NCI-H2081 (cell line): ENCODE data around the gene FMO1.
A peak's percentile ranks its signal among the peaks of the same experiment; 100 is the strongest.
"Not testable (repeated sequence)": the region's sequence is repeated elsewhere in the genome, so short reads cannot be mapped to it uniquely, and the experiment has no call there.

Source experiments
- DNase-seq, 2 experiments: peaks; one replicate each; lab custom pipeline; 2025; lab: John Stamatoyannopoulos, UW

The FMO1 gene

DNA sequence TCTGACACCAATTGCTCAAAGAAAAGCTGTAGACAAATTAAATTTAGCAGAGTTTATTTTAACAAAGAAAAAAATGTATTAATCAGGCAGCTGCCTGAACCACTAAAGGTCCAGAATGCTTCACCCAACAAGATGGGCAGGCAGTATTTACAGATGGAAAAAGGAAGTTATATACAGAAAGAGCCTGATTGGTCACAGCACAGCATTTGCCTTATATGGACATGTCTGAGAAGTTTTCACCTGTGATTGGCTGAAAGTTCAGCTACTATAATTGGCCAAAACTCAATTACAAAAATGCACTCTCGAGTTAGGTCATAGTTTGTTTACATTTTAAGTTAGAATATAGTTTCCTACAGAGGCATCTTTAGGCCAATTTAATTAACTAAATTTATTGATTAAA, 15.1 kb upstream of the FMO1 start:
- DNase-seq = no peak

DNA sequence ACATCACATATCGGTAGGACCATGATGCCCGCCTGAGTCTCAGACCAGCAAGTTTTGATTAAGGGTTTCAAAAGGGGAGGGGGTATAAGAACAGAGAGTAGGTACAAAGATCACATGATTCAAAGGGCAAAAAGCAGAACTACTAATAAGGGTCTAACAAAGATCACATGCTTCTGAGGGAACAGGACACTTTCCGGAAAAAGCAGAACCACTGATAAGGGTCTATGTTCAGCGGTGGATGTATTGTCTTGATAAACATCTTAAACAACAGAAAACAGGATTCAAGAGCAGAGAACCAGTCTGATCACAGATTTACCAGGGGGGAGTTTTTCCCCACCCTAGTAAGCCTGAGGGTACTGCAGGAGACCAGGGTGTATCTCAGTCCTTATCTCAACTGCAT, 12.1 kb upstream of the FMO1 start:
- DNase-seq = not testable (repeated sequence)

DNA sequence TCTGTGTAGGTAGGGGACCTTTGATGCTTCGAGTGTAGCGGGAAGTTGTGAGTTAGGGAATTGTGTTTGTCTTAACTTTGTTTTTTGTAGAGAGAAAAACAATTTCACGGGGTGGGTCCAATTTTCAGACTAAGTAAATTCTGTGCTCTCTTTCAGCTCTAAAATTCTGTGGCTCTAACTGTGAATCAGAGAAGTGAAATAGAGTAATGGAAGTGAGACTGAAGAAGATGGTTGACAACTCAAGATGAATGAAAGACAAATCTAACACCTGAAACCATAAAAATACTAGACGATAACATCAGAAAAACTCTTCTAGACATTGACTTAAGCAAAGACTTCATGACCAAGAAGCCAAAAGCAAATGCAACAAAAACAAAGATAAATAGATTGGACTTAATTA, 4.4 kb upstream of the FMO1 start:
- no peak for DNase-seq

DNA sequence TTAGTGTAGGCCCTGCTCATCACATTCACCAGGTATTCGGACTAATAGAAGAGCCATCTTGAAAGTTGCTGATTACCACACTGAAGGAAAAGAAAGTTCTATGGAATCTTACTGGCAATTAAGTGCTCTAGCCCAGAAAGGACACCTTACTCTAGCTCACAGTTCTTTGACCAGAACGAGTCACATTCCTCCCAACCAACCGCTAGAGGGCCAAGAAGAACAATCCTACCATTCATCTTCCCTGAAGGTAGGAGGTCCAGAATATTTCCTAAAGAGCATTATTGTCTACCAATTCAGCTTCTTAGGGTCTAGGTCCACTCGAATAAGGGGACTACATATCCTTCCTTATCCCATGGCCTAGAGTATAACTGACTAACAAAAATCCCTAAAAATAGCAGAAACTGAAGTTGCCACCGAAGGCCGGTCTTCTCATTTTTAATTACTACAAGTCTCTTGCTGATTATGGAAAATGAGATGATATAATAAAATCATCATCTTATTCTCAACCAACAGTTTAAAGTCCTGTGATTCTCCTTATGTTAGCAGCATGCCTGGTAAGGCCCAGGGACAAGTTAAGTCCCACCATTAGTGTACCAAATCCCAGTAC, 2.7 kb upstream of the FMO1 start:
- DNase-seq = peak in 1 of 2 experiments; percentile 17

DNA sequence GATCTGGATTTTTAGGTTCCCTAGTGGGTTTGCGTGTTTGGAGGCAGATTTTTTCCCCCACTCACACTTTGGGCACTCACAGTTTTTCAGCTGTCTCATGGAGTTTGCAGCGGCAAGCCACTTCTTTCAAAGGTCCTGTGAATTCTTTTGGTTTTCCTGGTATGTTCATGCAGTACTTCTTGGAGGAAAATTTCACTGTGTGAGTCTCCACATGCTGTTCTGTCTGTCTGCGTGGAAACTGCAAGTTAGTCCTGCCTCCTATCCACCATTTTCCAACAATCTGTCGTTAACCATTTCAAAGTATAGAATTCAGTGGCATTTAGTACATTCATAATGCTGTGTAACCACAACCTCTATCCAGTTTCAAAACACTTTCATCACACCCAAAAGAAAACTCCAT, 793 bp upstream of the FMO1 start:
- no peak for DNase-seq

DNA sequence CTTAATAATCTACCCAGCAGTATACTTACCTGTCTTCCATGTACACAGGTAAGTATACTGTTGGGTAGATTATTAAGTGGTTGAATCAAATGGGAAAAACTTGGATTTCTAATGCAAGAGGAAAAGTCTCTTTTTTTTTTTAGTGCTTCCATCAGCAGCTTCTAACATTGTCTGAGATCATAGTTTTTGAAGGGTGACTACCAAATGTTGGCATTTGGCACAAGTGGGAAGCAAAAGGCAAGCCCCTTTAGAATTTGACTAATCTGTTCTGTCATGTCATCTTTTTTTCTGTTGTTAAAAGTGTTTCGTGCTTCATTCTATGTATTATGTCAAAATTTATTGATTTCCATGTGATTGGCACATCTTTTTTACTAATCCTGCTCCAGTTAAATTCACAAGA, 547 bp downstream of the FMO1 start:
- DNase-seq = no peak

DNA sequence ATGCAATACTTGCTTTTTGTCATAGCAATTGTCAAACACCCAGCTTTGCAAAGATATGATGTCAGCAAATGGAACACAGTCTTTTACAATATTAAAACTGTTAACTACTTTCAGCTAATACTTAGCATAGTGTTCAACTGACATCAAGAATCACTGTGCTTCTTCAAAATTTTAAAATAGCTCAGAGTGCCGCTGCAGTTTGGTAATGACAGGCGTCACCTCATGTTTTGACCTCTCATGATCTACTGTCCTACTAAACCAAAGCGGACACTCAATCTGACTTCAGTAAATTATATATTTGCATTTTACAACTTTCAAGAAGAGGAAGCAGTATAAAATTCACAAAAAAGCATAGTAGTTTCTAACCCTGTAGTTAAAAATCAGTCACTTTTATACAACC, 2.0 kb downstream of the FMO1 start:
- no peak for DNase-seq

DNA sequence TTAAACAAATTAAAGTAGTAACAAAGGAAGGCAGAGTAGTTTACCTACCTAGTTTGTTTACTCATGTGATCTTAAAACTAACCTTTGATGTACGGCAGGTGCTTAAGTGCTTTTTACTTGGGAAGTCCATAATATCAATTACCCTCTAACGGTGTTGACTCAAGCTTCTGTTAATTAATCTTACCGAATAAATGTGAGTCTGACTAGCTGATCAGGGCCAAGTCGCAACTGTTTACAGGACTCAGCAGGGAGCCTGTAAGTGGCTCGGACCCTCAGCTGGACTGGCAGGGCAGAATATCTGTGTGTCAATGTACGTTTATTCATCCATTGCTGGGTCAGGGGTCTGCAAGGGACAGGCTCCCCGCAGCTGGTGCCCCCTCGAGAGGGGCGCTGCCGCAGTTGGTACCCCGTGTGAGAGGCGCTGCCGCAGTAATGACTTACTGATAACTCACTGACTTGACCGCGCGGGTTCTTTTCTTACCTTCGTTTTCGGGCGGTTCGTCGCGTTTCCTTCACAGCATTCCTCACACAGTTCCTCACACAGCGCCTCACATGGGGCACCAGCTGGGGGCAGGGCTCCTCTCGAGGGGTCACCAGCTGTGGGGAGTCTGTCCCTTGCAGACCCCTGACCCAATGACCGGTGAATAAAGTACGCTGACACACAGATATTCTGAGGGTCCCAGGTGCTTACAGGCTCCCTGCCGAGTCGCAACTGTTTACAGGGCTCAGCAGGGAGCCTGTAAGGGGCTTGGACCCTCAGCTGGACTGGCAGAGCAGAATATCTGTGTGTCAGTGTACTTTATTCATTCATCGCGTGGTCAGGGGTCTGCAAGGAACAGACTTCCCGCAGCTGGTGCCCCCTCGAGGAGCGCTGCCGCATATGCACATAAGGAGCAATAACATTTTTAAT, 3.0 kb downstream of the FMO1 start:
- peak; percentile 38 to 78 for DNase-seq

DNA sequence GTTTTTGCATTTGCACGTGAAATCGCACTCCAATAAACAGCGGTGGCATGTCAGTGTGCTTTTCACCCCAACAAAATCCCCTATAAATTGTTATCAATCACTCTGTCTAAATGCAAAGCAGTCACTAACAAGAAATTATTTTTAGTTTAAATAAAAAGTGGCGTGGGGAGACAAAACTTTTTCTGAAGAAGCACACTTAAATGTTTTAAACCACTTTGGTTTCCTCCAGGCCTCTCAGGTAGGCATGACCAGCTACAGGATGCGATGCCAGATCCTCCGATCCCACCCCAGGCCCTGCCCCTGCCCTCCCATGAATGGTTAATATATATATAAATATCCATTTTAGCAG, 3.6 kb downstream of the FMO1 start:
- no peak for DNase-seq

DNA sequence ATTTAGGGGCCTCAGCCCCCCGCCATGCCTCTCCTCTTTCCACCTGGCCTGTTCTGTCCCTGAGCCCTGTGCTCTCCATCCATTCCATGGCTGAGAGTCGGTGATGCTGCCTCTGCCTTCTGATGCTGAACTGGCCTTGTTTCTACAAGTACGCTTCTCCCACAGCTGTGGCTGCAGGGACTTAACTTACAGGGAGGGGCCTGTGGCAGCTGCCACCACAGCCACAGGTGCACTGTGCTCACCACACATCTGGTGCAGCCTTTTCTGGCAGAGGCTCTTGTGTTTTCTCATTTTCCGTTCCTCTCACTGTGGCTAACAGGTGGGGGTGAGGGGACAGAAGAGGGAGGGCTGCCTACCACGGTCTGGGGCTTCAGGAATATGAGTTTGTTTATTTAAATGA, 4.2 kb downstream of the FMO1 start:
- peak in 1 of 2 experiments; percentile 36 for DNase-seq

DNA sequence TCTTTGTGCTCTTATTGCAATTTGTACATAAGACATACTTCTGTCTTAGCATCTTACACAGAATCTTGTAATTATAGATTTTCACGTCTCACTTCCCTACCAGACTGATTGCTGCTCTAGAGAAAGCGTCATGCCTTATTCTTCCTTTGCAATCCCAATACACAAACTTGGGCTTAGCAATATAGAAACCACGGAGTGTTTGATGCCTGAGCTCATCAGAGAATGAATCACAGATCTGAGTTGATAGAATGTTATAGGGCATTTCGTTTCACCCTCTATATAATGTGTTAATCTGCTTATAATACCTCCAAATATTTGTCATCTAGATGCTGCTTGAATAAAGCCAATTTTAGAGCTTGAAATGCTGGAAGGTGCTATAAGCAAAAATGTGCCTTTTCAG, 6.6 kb downstream of the FMO1 start:
- no peak for DNase-seq

DNA sequence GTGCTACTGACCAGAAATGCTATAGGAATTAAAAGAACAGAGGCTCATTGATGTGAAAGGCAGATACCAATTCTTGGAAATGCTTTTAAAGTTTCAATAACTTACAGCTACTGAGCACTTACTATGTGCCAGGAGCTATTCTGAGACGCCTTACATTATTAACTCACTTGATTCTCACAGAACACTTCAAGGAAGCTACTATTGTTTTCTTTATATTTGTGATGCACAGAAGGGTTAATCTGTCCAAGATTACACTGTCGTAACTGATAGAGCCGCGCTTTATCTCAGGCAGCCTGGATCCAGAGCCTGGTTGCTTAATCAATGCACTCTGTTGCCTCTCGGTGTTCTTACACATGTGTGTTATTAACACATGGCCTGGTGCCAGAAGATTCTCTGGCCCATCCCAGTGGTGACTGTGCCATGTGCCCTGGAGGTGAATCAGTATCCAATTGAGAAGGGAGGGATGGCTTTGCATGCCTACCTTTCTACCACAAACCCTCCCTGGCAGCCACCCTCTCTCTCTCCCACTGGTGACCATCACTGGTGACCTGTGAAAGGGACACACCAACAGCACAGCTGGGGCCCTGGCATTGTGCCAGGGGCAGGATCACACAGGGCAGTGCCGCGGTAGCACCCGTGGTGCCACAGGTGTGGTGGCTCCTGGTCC, 8.8 kb downstream of the FMO1 start:
- peak in 1 of 2 experiments; percentile 10 for DNase-seq

DNA sequence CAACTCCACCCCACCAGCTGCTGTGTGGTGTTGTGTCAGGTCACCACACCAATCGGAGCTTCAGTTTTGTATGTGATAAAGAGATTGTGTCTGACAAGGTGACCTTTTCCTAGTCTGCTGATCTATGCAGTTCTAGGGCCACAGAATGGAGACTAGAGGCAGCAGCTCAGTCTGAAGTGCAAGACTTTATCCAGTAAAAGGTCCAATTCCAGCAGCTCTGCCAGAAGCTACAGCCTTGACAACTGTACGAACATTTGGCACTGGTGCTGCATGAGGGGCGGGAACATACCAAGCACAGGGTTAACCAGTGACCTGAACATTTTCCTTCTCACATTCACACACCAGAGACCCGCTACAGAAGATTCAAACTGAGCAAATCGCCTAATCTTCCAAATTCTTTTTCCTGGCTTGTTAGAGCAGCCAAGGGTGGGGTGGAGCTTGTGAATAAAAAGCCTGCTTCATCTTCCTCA, 9.3 kb downstream of the FMO1 start:
- no peak for DNase-seq

DNA sequence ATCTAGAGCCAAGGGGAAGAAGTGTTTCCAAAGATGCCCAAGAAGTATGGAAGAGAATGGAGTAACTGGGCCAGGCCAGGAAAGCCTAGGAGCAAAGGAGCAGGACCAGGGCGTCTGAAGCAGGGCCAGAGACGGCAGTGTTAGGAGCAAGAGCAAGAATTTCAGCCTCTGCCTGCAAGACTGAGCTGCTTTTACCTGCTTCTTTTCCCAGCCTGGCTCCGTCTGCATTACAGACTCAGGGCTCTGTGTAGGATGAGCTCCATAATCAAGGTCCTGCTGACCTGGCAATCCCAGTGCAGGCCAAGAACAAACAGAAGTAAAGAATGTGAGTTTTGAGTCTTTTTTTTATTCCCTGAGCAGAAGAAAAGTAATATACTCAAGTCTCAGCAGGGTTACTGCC, 10.1 kb downstream of the FMO1 start:
- DNase-seq = no peak

DNA sequence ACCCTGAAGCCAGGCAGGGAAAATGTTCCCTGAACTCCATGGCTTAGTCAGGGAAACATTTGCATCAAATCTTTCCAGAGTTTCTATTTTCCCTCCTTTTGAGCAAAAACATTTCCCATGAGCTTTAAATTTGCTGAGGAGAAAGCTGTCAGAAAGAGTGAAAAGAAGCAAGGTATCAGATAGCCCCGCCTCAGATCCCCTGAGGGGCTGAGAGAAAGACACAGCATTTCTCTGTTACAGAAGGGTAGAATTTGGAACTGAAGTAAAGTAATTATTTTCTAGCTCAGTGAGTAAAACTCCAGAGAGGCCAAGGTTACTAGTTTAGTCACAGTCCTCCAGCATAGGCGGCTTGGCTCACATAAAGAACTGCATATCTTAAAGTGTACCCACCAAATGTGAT, 10.6 kb downstream of the FMO1 start:
- no peak for DNase-seq

DNA sequence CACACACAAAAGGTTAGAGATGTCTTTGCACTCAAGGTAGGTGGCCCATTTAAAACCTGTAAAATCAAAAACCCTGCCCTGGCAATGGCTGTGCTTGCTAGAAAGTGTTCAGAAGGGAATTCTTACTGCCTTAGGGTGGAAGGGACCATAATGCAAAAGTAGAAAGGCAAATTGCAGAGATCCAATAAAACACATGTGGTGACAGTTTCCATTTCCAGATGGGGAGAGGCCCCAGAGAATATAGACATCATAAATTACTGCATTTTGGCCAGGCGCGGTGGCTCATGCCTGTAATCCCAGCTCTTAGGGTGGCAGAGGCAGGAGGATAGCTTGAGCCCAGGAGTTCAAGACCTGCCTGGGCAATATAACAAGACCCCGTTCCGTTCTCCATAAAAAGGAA, 13.0 kb downstream of the FMO1 start:
- no peak for DNase-seq

DNA sequence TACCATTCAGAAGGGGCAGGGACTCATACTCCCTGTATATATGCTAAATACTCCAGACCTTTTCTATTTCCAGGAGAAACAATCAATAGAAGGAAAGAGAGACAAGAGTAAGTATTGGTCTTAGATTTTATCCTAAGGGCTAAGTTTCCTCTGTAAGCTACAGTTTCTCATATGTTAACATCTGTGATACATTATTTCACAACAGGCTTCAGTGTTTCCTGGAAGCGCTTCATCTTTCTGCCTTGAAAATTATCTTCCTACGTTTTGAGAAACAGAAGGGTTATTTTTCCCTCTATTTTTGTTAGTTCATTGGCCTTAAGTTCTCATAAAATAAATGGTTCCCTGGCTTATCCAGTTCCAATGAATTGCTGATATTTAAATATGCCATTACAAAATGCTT, 15.6 kb downstream of the FMO1 start:
- DNase-seq = no peak

DNA sequence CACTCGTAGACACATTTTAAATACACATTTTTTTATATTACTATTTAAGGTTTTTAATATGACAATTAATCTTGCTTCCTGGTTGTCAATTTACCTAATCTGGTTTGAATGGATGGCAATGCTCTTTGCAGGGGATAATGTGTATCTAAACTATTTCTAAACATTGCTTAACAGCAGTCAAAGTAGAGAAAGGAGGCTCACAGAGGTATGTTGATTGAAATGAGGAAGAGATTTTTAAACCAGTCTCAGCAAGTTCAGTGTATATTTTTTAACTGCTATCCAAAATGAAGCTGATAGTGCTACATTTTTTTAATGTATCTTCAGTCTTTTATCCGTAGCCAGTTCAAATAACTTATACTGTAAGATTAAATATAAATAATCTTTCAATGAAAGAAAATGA, 17.4 kb downstream of the FMO1 start:
- DNase-seq = no peak

DNA sequence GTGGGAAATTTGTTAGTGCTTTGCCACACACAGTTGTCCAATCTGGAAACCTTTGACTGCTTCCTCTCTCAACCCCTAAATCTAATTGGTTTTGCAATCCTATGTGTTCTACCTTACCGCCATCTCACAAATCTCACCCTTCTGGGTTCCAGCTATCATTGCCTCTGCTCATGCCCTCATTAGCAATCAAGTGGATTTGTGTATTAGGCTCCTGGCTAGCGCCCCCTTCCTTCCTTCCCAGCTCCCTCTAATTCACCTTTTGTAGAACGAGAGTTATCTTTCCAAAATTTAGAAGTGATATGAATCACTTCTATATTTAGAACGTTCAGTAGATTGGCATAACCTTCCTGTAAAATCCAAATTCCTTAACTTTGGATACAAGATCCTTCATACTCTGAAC, 18.6 kb downstream of the FMO1 start:
- no peak for DNase-seq

DNA sequence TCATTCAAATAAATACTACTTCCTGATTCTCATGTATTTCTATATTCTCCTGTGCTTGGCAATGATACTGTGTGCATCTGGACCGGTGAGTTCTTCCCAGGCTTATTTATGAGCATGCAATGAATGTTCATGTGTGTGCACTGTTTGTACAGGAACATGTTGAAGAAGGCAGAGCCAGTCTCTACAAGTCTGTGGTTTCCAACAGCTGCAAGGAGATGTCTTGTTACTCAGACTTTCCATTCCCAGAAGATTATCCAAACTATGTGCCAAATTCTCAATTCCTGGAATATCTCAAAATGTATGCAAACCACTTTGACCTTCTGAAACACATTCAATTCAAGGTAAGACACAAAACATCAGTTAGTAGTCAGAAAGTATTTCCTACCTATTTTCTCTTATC, 19.1 kb downstream of the FMO1 start:
- DNase-seq = no peak

DNA sequence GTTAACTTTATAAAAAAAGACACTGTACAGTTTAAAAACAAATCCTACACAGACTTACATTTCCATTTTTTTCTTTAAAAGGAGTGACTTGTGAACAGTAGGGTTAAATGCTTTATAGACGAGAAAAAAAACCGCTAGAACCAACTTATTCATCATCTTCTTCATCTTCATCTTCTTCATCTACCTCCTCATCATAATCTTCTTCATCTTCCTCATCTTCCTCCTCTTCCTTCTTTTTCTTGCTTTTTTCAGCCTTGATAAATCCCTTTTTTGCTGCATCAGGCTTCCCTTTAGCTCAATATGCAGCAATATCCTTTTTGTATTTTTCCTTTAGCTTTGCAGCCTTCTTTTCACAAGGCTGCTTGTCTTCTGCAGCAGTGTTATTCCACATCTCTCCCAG, 22.5 kb downstream of the FMO1 start:
- no peak for DNase-seq

DNA sequence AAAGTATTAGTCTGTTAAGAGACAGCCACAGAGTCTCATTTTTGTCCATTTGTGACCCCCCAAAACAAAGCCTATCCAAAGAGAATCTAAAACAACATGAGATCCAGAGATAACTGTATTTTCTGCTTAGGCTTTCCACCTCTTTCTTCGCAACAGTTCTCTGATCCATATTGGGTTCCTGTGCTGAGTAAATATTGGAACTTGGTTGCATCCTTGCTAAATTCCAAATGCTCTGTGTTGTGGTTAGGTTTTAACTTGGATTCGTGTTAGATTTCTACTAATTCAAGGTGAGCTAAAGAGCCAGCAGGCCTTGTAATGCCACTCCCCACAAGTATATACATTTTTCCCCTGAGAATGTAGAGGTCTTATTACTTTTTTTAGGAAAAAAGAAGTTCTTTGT, 29.2 kb downstream of the FMO1 start:
- DNase-seq = no peak

DNA sequence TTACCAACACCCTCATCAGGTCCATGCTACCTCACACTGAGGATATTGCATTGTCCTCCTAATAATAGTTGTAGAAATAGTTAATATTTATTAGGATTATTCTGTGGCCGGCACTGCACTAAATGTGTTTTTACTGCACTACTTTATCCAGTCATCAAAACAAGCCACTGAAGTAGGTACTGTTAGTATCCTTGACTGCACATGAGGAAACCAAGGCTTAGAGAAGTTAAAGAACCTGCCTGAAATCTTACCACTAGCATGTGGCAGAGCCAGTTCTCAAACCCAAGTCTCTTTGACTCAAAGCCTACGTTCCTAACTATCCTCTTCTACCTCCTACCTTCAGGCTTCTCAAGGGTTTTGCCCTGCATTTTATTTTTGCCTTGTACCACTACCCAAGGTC, 30.9 kb downstream of the FMO1 start:
- DNase-seq = no peak
